Measurements from ENCODE around the gene ZCCHC14. TPM values are rescaled to one million over a fixed set of nuclear protein-coding genes. Genes with fewer than 3 reads are reported as not detected.
A peak's percentile ranks its signal among the peaks of the same experiment; 100 is the strongest.
"Not testable (repeated sequence)": the region's sequence is repeated elsewhere in the genome, so short reads cannot be mapped to it uniquely, and the experiment has no call there.

Gene ZCCHC14
- total RNA-seq, 4 donors from 2014 or later = 12.9 to 24.7 (median 18.6) TPM

DNA sequence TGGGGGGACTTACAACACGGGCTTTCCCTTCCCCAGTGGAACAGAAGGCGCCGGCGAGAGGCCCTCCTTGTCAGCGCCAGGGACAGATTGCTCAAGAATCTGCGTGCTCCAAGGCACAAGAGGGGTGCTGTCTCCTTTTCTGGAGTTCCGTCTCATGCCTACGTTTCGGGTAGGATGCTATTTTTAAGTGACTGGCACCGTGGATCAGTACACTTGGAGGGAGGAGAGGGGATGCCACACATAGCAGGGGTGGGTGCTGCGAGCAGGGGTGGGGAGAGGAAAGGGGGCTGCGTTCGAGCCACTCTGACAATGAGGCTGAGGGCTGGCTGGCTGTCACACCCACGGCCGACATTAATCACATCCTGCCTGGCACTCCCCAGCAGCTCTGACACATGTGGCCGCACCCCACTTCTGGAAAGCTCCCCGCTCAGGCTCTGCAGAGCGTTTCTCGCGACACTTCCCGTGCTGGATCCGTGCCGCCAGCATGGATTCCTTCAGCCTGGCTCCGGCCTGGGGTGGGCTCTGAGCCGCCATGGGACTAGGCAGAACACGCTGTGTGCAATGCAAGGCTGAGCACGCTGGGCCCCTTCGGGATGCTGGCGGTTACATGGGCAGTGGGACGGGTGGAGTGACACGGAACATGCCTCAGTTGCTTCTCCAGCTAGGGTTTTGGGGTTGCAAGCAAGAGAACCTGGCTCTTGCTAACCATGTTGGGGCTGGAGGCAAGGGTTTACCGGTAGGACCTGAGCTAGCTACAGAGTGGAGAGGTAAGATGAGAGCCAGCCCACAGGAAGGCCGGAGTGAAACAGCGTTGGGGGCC lies 25.0 kb upstream of the ZCCHC14 start:
- Histone ChIP-seq H3K27ac (replicated peaks in 1 of 4) (peak overlapping the region; percentile 51 to 73 (median 60)), H3K4me1 (peaks cover 13 to 21% (median 16%) of the 10 kb centered on the region in 4 donors)
- H3K27me3 ChIP-seq; intact Hi-C loops (cut with DNase I); H3K4me3 ChIP-seq; H3K9me3 ChIP-seq; DNase-seq (ENCODE audit: extremely low spot score); H3K36me3 ChIP-seq: not testable (repeated sequence)
- WGBS = 89% methylated on average over 16 of the region's 34 CpGs
- TF ChIP-seq POLR2AphosphoS5 (IDR thresholded peaks at IDR 0.05) = peak in 1 of 2 donors; percentile 10

DNA sequence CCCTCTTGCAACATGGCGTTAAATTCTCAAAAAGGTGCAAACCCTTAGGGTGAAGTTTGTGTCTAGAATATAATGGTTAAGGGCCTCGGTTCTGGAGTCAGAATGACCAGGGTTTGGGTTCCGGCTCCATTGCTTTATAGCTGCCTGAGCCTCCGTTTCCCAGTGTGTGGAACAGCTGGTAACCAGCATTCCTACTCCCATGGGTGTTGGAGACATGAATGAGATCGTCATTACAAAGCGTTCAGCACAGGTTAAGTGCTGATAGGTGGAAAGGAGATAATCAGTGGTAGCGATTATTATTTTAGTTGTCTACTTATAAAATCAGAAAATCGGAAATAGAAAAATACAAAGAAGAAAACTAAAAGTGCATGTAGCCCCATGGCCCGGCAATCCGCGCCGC lies 23.5 kb upstream of the ZCCHC14 start:
- peak overlapping the region in 2 of 4 donors; percentile 6 to 44 for H3K27ac ChIP-seq (replicated peaks in 1 of 4)
- H3K4me1 ChIP-seq = peaks cover 13 to 21% (median 16%) of the 10 kb centered on the region in 4 donors
- TF ChIP-seq, protein P1, sequence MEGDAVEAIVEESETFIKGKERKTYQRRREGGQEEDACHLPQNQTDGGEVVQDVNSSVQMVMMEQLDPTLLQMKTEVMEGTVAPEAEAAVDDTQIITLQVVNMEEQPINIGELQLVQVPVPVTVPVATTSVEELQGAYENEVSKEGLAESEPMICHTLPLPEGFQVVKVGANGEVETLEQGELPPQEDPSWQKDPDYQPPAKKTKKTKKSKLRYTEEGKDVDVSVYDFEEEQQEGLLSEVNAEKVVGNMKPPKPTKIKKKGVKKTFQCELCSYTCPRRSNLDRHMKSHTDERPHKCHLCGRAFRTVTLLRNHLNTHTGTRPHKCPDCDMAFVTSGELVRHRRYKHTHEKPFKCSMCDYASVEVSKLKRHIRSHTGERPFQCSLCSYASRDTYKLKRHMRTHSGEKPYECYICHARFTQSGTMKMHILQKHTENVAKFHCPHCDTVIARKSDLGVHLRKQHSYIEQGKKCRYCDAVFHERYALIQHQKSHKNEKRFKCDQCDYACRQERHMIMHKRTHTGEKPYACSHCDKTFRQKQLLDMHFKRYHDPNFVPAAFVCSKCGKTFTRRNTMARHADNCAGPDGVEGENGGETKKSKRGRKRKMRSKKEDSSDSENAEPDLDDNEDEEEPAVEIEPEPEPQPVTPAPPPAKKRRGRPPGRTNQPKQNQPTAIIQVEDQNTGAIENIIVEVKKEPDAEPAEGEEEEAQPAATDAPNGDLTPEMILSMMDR (IDR thresholded peaks at IDR 0.05) = no peak
- TF ChIP-seq EP300 (IDR thresholded peaks at IDR 0.05) = no peak
- H3K4me3 ChIP-seq = no peak overlapping the region
- intact Hi-C loops (cut with DNase I) = no loop called here
- WGBS = 86% methylated on average over 12 of the region's 12 CpGs
- H3K36me3 ChIP-seq = no peaks in the 10 kb centered on the region
- DNase-seq (ENCODE audit: extremely low spot score) = no peak
- H3K9me3 ChIP-seq = no peaks in the 10 kb centered on the region
- H3K27me3 ChIP-seq = no peaks in the 10 kb centered on the region

DNA sequence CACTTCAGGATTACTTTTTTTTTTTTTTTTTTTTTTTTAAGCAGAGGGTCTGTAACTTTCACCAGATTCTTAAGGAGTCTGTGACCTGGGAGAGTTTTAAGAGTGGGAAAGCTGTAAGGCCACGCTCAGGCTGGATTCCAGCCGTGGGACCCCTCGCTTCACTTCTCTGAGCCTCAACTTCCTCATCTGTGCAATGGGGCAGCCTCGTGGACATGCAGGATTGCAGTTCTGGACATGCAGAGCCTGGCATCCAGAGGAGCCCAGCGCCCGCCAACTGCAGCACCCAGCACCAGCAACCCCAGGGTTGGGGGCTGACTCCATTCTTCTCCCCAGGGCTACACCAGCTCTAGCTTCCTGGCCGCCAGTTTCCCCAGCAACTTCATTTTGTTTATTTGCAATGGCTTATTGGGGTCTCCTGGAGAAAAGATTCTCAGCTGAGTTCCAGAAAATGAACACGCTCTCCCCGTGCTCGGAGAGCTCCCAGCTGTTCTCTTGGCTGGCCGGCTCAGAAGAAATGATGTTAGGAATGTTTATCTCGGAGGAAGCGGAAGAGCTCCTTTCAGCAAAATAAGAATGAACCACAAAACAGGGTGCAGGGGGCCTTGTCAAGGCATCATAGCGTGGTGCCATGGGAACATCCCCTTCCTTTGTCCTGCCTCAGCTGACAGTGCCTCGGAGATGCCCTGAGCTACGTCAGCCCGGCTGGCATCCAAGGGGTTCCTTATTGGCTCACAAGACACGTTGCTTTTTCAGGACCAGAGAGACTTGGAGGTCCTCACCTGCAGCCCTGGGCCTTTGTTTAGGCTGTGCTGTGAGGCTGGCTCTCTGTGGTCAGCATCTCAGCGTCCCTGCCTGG lies 22.9 kb upstream of the ZCCHC14 start:
- Histone ChIP-seq H3K4me3 (no peak overlapping the region), H3K36me3 (no peaks in the 10 kb centered on the region), H3K27me3 (peaks cover 0 to 5% (median 0%) of the 10 kb centered on the region in 4 donors), H3K9me3 (no peaks in the 10 kb centered on the region), H3K27ac (replicated peaks in 1 of 4) (peak overlapping the region in 2 of 4 donors; percentile 6 to 44), H3K4me1 (peaks cover 13 to 21% (median 16%) of the 10 kb centered on the region in 4 donors)
- no peak for TF ChIP-seq POLR2A (IDR thresholded peaks at IDR 0.05; ENCODE audit: low read depth)
- TF ChIP-seq EP300 (IDR thresholded peaks at IDR 0.05) = no peak
- TF ChIP-seq, protein P1 (IDR thresholded peaks at IDR 0.05) = no peak
- TF ChIP-seq POLR2AphosphoS5 (IDR thresholded peaks at IDR 0.05) = no peak
- intact Hi-C loops (cut with DNase I) = no loop called here
- 71% methylated on average over 19 of the region's 19 CpGs for WGBS
- DNase-seq (ENCODE audit: extremely low spot score) = no peak

DNA sequence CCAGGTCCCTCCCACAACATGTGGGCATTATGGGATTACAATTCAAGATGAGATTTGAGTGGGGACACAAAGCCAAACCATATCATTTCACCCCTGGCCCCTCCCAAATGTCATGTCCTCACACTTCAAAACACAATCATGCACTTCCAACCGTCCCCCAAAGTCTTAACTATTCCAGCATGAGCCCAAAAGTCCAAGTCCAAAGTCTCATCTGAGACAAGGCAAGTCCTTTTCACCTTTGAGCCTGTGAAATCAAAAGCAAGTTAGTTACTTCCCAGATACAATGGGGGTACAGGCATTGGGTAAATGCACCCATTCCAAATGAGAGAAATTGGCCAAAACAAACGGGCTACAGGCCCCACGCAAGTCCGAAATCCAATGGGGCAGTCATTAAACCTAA lies 17.0 kb upstream of the ZCCHC14 start:
- DNase-seq (ENCODE audit: extremely low spot score); H3K36me3 ChIP-seq; H3K9me3 ChIP-seq; H3K4me3 ChIP-seq; H3K27ac ChIP-seq (replicated peaks in 1 of 4); intact Hi-C loops (cut with DNase I): not testable (repeated sequence)
- H3K27me3 ChIP-seq = peaks cover 0 to 15% (median 0%) of the 10 kb centered on the region in 4 donors
- WGBS = 90% methylated on average over 4 of the region's 4 CpGs
- H3K4me1 ChIP-seq = peaks cover 0 to 20% (median 16%) of the 10 kb centered on the region in 4 donors

DNA sequence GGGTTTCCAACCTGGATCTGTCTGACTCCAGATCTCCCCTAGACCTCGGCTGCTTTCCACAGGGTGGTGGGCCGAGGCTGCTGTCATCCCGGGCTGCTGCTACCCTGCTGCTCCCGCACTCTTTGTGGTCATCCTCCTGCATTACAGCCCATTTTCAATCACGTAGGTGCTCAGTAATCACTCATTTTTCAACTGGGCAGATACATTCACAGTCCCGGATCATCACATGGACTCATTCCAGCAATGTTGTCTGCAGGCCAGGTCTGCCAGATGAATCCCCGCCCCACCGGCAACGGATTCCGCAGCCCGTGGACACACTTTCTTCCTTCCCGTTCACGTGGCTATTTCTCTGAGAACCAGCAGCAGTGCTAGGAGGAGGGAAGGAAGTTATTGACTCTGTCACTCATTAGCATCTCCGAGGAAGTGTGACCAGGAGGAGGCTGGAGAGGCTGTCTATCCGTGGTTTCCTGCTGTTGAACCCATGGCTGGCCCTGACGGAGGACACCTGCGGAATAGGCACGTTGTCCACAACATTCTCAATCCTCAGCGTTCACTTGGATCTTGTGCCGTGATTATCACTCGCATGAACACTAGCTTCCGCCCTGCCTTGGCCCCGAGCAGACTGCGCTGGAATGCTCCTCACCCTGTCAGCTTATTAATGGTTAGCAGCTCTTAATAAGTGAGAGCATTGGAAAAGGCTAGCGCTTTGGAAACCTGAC lies 14.7 kb upstream of the ZCCHC14 start:
- H3K9me3 ChIP-seq = no peaks in the 10 kb centered on the region
- no peak for TF ChIP-seq POLR2AphosphoS5 (IDR thresholded peaks at IDR 0.05)
- TF ChIP-seq EP300 (IDR thresholded peaks at IDR 0.05) = no peak
- no peak for TF ChIP-seq POLR2A (IDR thresholded peaks at IDR 0.05; ENCODE audit: low read depth)
- TF ChIP-seq, protein P1 (IDR thresholded peaks at IDR 0.05) = no peak

More for the DNA sequence above, 14.7 kb upstream of the ZCCHC14 start:
- Histone ChIP-seq H3K36me3 (no peaks in the 10 kb centered on the region), H3K27me3 (peaks cover 0 to 15% (median 0%) of the 10 kb centered on the region in 4 donors), H3K4me3 (peak overlapping the region; percentile 13 to 38 (median 25)), H3K4me1 (peaks cover 0 to 20% (median 16%) of the 10 kb centered on the region in 4 donors), H3K27ac (replicated peaks in 1 of 4) (peak overlapping the region in 3 of 4 donors; percentile 5 to 57 (median 35))
- no peak for DNase-seq (ENCODE audit: extremely low spot score)
- WGBS = 19% methylated on average over 25 of the region's 25 CpGs
- intact Hi-C loops (cut with DNase I) = no loop called here

Measured in esophagus muscularis mucosa (tissue), 4 donors.